ENCODE measurements around the gene RBM5. TPM values are rescaled to one million over a fixed set of nuclear protein-coding genes. Genes with fewer than 3 reads are reported as not detected.
"Not testable (repeated sequence)": the region's sequence is repeated elsewhere in the genome, so short reads cannot be mapped to it uniquely, and the experiment has no call there.

The RBM5 gene
- total RNA-seq: 100 to 1,000 TPM; 117 to 288 (median 144) TPM

DNA sequence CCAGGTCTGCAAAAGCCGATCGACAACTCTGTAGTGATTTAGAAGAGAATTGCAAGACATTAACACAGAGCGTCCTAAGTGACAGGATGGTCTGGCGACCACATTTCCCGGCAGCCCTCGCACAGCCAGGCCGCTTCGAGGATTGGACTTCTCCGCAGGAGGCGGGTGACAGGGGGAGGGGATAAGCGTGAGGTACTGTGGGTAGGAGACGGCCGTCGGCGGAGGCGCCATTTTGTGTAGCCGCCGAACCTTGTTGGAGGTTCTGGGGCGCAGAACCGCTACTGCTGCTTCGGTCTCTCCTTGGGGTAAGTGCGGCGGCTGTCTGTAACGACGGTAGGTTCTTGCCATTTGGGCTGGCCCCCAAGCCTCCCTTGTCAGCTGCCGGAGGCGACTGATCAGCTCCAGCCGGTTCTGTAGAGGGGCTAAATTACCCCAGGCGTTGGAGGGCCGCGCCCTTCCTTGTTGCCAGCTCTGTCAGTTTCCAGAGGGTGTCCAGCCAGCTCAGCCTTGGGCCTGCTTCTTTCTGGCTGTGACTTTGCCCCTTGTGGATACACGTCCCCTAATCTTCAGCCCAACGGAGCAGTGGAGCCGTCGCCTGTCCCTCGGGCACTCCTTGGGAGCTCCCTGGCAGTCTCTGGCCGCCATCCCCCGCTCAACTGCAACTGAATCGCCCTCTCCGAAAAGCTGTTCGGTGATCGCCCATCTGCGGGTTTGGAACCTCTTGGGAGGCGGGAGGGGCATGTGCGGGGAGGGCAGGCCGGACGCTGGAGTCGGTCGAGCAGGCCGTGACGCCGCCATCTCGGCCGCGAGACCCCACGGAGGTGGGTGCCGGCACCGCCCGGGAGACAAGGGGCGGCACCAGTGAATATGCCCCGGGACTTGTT is at the start of gene RBM5:
TSS of gene RBM5 (plus strand) at position 195 of the 884 bp plus-strand sequence. CDS start 1,516 bp downstream, outside the sequence.
- Histone ChIP-seq H3K27ac (peak within 1 kb of the TSS; percentile 96 to 97), H3K4me3 (peak within 1 kb of the TSS; percentile 75 to 91 (median 82)), H3K4me1 (replicated peaks in 1 of 2) (peaks cover 10 to 13% of the 10 kb centered on the region in 2 donors)
- in situ Hi-C loops (cut with MboI; ENCODE audit: low pct_unique_long_range_greater_than_20kb in 2 of 9, low sequenced_read_pairs in 9 of 9, unreplicated experiment in 9 of 9): no loop called here
- WGBS, 10 experiments: 0 to 20% (median 1%) methylated on average over 2 to 16 of the region's 61 CpGs; no CpG with 5 or more reads in 3 of the 10 experiments
- peak; percentile 95 to 99 (median 99) for ATAC-seq (replicated peaks in 6 of 8)

DNA sequence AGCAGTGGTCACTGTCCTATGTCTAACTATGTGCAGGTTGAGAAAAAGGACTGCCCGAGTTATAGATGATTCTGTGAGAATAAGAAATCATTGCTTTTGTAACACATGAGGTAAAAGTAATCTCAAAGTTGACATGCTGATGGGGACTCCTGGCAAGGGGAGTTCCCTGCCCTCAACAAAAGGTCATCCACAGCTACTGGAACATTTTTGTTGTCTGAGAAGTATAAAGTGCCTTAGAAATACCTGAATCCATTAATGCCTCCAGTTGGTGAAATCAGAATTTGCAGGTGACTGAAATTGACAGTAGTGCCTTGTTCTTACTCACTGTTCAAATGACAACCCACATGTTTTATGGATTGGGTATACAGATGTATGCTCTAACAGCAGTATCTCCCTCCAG is 43.7 kb upstream of the RBM5 start:
- 78 to 100% (median 100%) methylated on average over 1 of the region's 1 CpG; no CpG with 5 or more reads in 3 of the 10 experiments for WGBS, 10 experiments
- in situ Hi-C loops (cut with MboI; ENCODE audit: low pct_unique_long_range_greater_than_20kb in 2 of 9, low sequenced_read_pairs in 9 of 9, unreplicated experiment in 9 of 9): no loop called here

GRCh38 chr3:50047426-50047825 is 41.3 kb upstream of the RBM5 start:
- 80 to 100% (median 93%) methylated on average over 2 to 4 of the region's 4 CpGs; no CpG with 5 or more reads in 6 of the 10 experiments for WGBS, 10 experiments
- H3K4me1 ChIP-seq (replicated peaks in 1 of 2): peaks cover 9 to 11% of the 10 kb centered on the region in 2 donors
- in situ Hi-C loops (cut with MboI; ENCODE audit: low pct_unique_long_range_greater_than_20kb in 2 of 9, low sequenced_read_pairs in 9 of 9, unreplicated experiment in 9 of 9): no loop called here
- no peak overlapping the region for H3K27ac ChIP-seq
- no peak overlapping the region for H3K4me3 ChIP-seq
- no peak for ATAC-seq (replicated peaks in 6 of 8)

More for the DNA sequence above, 43.7 kb upstream of the RBM5 start:
- ATAC-seq (replicated peaks in 6 of 8): peak in 1 of 8 experiments; percentile 5
- H3K4me1 ChIP-seq (replicated peaks in 1 of 2): peaks cover 9 to 11% of the 10 kb centered on the region in 2 donors
- no peak overlapping the region for H3K4me3 ChIP-seq
- H3K27ac ChIP-seq: no peak overlapping the region

GRCh38 chr3:50050361-50050760 is 38.4 kb upstream of the RBM5 start:
- in situ Hi-C loops (cut with MboI; ENCODE audit: low pct_unique_long_range_greater_than_20kb in 2 of 9, low sequenced_read_pairs in 9 of 9, unreplicated experiment in 9 of 9): no loop called here
- peak in 3 of 8 experiments; percentile 41 to 87 (median 85) for ATAC-seq (replicated peaks in 6 of 8)

DNA sequence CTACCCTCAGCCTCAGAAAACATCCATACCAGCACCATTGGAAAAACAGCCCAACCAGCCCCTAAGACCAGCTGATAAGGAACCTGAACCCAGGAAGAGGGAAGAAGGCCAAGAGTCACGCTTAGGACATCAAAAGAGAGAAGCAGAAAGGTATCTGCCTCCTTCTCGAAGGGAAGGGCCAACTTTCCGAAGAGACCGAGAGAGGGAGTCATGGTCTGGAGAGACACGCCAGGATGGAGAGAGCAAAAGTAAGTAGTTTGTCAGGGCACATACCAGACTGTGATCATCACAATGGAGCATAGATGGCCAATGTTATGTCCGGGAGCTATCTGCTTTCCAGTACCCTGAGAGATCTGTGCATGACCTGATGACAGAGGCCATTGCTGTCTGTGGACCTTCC is 31.0 kb upstream of the RBM5 start:
- ATAC-seq (replicated peaks in 6 of 8): no peak
- Histone ChIP-seq H3K4me1 (replicated peaks in 1 of 2) (no peaks in the 10 kb centered on the region), H3K4me3 (no peak overlapping the region), H3K27ac (no peak overlapping the region)
- in situ Hi-C loops (cut with MboI; ENCODE audit: low pct_unique_long_range_greater_than_20kb in 2 of 9, low sequenced_read_pairs in 9 of 9, unreplicated experiment in 9 of 9): no loop called here
- WGBS, 10 experiments: 71 to 100% (median 96%) methylated on average over 1 to 5 of the region's 6 CpGs; no CpG with 5 or more reads in 3 of the 10 experiments

More at GRCh38 chr3:50050361-50050760, 38.4 kb upstream of the RBM5 start:
- Histone ChIP-seq H3K4me3 (no peak overlapping the region), H3K4me1 (replicated peaks in 1 of 2) (no peaks in the 10 kb centered on the region), H3K27ac (no peak overlapping the region)

DNA sequence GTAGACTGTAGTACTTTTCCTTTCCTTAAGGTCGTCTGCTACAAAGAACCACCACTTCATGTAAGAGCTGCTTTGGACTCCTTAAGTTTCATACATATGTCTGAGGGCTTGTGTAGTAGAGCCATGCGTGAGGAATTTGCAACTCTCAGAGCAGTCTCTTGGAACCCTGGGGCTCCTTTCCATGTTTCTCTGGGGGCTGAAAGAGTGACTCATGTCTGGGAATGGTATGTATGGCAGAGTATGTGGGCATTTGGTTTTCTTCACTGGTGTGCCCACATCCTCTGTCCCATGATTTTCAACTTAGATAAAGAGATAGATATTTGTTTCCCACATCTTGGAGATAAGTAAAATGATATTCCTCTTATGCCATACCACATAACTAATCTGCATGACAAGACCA is 20.6 kb upstream of the RBM5 start:
- Histone ChIP-seq H3K27ac (no peak overlapping the region), H3K4me1 (replicated peaks in 1 of 2) (no peaks in the 10 kb centered on the region), H3K4me3 (no peak overlapping the region)
- no peak for ATAC-seq (replicated peaks in 6 of 8)
- 43 to 100% (median 70%) methylated on average over 1 to 2 of the region's 2 CpGs; no CpG with 5 or more reads in 6 of the 10 experiments for WGBS, 10 experiments
- in situ Hi-C loops (cut with MboI; ENCODE audit: low pct_unique_long_range_greater_than_20kb in 2 of 9, low sequenced_read_pairs in 9 of 9, unreplicated experiment in 9 of 9): no loop called here

GRCh38 chr3:50078091-50078490 is 10.6 kb upstream of the RBM5 start:
- no peak overlapping the region for H3K4me3 ChIP-seq
- no peak overlapping the region for H3K27ac ChIP-seq
- no peaks in the 10 kb centered on the region for H3K4me1 ChIP-seq (replicated peaks in 1 of 2)
- no peak for ATAC-seq (replicated peaks in 6 of 8)
- in situ Hi-C loops (cut with MboI; ENCODE audit: low pct_unique_long_range_greater_than_20kb in 2 of 9, low sequenced_read_pairs in 9 of 9, unreplicated experiment in 9 of 9): no loop called here
- WGBS, 10 experiments: 83 to 100% (median 100%) methylated on average over 1 of the region's 1 CpG; no CpG with 5 or more reads in 3 of the 10 experiments

DNA sequence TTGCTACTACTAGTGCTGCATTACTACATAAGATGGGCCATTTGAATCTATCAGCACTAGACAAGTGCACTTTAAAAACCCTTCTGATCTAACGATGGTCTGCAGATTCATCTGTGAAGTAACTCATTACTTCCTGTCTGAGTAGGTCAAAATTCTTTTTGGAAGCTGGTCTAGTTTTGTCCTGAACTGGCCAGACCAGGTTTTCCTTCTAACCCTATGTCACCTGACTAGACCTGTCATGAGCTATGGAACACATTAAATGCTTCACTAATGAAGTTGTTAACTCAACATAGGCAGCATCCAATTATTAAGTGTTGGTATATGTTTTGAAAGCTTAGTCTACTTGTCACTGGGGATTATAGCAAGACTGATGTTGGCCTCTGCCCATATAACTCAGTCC is 10.1 kb upstream of the RBM5 start:
- in situ Hi-C loops (cut with MboI; ENCODE audit: low pct_unique_long_range_greater_than_20kb in 2 of 9, low sequenced_read_pairs in 9 of 9, unreplicated experiment in 9 of 9): no loop called here
- WGBS, 10 experiments: 50 to 100% (median 80%) methylated on average over 1 of the region's 1 CpG; no CpG with 5 or more reads in 4 of the 10 experiments
- peak in 1 of 8 experiments; percentile 12 for ATAC-seq (replicated peaks in 6 of 8)

GRCh38 chr3:50084951-50085350 is 3.8 kb upstream of the RBM5 start:
- no CpG with 5 or more reads among the region's 33 CpGs for WGBS, 10 experiments
- H3K27ac ChIP-seq; in situ Hi-C loops (cut with MboI; ENCODE audit: low pct_unique_long_range_greater_than_20kb in 2 of 9, low sequenced_read_pairs in 9 of 9, unreplicated experiment in 9 of 9); H3K4me3 ChIP-seq; H3K4me1 ChIP-seq (replicated peaks in 1 of 2); ATAC-seq (replicated peaks in 6 of 8): not testable (repeated sequence)

More for the DNA sequence above, 10.1 kb upstream of the RBM5 start:
- Histone ChIP-seq H3K4me1 (replicated peaks in 1 of 2) (no peaks in the 10 kb centered on the region), H3K4me3 (no peak overlapping the region), H3K27ac (no peak overlapping the region)

DNA sequence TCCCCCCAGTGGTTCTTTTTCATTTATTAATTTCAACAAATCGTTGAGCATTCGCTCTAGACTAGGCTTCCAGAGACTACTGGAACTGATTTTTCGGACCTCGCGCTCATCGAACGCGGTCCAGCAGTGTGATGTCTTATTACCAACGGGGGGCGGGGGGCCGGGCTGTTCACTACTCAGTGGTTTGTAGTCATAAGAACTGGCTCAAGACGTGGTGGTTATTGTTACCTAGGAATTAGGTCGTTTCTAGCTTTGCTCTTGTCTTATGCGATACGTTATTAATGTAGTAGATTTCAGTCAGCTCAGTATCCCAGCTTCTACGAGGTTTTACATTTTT is 858 bp downstream of the RBM5 start:
- Histone ChIP-seq H3K4me3 (peak overlapping the region; percentile 75 to 91 (median 82)), H3K4me1 (replicated peaks in 1 of 2) (peaks cover 10 to 13% of the 10 kb centered on the region in 2 donors), H3K27ac (peak overlapping the region; percentile 96 to 97)
- 0 to 4% (median 0%) methylated on average over 2 to 7 of the region's 16 CpGs; no CpG with 5 or more reads in 3 of the 10 experiments for WGBS, 10 experiments
- in situ Hi-C loops (cut with MboI; ENCODE audit: low pct_unique_long_range_greater_than_20kb in 2 of 9, low sequenced_read_pairs in 9 of 9, unreplicated experiment in 9 of 9): no loop called here
- peak; percentile 6 to 24 (median 16) for ATAC-seq (replicated peaks in 6 of 8)

DNA sequence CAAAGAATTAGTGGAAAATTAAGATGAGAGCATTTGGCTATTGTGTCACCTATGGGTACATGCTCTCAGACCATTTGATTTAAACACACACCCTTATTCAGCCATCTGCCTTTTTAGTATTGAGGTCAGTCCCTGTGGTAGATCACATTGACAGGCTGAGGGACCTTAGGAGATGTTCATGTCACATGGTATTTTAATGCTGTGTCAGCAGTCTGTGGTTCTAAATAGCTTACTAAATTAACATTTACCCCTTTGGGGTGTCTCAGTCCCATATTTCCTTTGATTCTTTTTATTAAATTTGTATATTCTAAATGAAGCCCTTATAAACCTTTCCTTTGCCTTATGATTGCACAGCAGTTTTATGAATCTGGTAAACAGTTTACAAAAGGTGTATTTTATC is 2.3 kb downstream of the RBM5 start:
- Histone ChIP-seq H3K27ac (no peak overlapping the region), H3K4me3 (peak overlapping the region in 4 of 5 donors; percentile 75 to 91 (median 82)), H3K4me1 (replicated peaks in 1 of 2) (peaks cover 10 to 13% of the 10 kb centered on the region in 2 donors)
- in situ Hi-C loops (cut with MboI; ENCODE audit: low pct_unique_long_range_greater_than_20kb in 2 of 9, low sequenced_read_pairs in 9 of 9, unreplicated experiment in 9 of 9): no loop called here
- no peak for ATAC-seq (replicated peaks in 6 of 8)

DNA sequence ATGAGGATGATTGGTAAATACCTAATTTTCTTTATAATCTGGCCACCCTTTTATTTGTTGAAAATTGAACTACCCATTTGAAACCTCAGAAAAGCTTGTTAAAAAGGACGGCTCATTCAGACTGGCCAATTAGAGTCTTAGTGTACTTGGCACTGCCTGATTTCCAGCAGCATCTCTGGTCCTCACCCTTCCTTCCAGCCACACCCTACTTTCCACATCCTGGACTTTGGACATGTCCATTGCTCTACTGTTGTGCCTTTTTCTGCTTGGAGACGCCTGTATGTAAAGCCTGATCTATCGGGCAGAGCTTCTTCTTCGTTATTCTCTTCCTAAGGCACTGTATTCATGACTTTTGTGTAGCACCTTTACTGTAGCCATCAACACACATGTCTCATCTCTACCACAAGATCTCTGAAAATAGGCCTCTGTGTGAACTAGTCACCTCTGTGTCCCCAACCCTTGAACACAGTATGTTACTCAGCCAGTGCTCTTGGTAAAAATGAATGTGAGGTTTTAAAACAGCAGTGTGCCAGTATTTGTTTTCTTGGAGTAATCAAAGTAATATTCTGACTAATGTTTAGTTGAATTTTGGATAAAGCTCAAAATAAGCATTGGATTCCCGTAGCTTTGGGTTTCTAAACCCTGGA is 6.8 kb downstream of the RBM5 start:
- peak in 1 of 8 experiments; percentile 81 for ATAC-seq (replicated peaks in 6 of 8)
- in situ Hi-C loops (cut with MboI; ENCODE audit: low pct_unique_long_range_greater_than_20kb in 2 of 9, low sequenced_read_pairs in 9 of 9, unreplicated experiment in 9 of 9): no loop called here
- Histone ChIP-seq H3K27ac (no peak overlapping the region), H3K4me3 (no peak overlapping the region), H3K4me1 (replicated peaks in 1 of 2) (peaks cover 7 to 9% of the 10 kb centered on the region in 2 donors)
- WGBS, 10 experiments: 40 to 100% (median 97%) methylated on average over 1 to 5 of the region's 5 CpGs; no CpG with 5 or more reads in 2 of the 10 experiments

- Histone ChIP-seq H3K27ac (no peak overlapping the region), H3K4me1 (replicated peaks in 1 of 2) (no peaks in the 10 kb centered on the region), H3K4me3 (no peak overlapping the region)
- 80 to 100% (median 96%) methylated on average over 1 to 5 of the region's 5 CpGs; no CpG with 5 or more reads in 1 of the 10 experiments for WGBS, 10 experiments
- ATAC-seq (replicated peaks in 6 of 8): no peak
- in situ Hi-C loops (cut with MboI; ENCODE audit: low pct_unique_long_range_greater_than_20kb in 2 of 9, low sequenced_read_pairs in 9 of 9, unreplicated experiment in 9 of 9): no loop called here
These were observed 11.7 kb downstream of the RBM5 start for GRCh38 chr3:50100386-50100785.
